Coronary artery (tissue), 2 donors: ENCODE data around the gene MEIS1.

Experiments used
- DNase-seq: peaks from one replicate; pipeline ENCODE4 v3.0.0-alpha.2; 2017; ENCODE audit warnings: low spot score
- H3K27ac ChIP-seq, 2 donors: fragments of 200-600 bp; sonication (generic); one replicate each; pipeline ENCODE4 v1.5.1; 2016 to 2019
- H3K4me3 ChIP-seq: fragments of 200-600 bp; sonication (generic); 2 replicates; pipeline ENCODE4 v1.5.1; 2016; ENCODE audit warnings: mild to moderate bottlenecking, moderate library complexity
- CTCF ChIP-seq: fragments of 200-600 bp; sonication (generic); IDR thresholded peaks from one replicate; pipeline ENCODE4 v1.5.1; 2019; ENCODE audit warnings: antibody characterized with exemption

MEIS1 gene

GRCh38 chr2:66445076-66445924 is 10.4 kb downstream of the MEIS1 start:
- Histone ChIP-seq H3K4me3 (peak overlapping the region; percentile 59), H3K27ac (peak overlapping the region in 1 of 2 donors; percentile 86)
- no peak for TF ChIP-seq CTCF
- no peak for DNase-seq

- no peak for DNase-seq
- H3K27ac ChIP-seq, result peak overlapping the region in 1 of 2 donors; percentile 86
- H3K4me3 ChIP-seq, result peak overlapping the region; percentile 59
- no peak for TF ChIP-seq CTCF
Measured at GRCh38 chr2:66445925-66446871, 11.3 kb downstream of the MEIS1 start.

- Histone ChIP-seq H3K27ac (peak overlapping the region in 1 of 2 donors; percentile 86), H3K4me3 (peak overlapping the region; percentile 59)
- TF ChIP-seq CTCF, result no peak
- no peak for DNase-seq
Measured at GRCh38 chr2:66446941-66447340, 12.0 kb downstream of the MEIS1 start.

GRCh38 chr2:66447677-66448076 is 12.8 kb downstream of the MEIS1 start:
- Histone ChIP-seq H3K4me3 (no peak overlapping the region), H3K27ac (no peak overlapping the region)
- TF ChIP-seq CTCF, result no peak
- no peak for DNase-seq

GRCh38 chr2:66448136-66448991 is 13.4 kb downstream of the MEIS1 start:
- TF ChIP-seq CTCF, result no peak
- no peak overlapping the region for H3K4me3 ChIP-seq
- H3K27ac ChIP-seq, result no peak overlapping the region
- no peak for DNase-seq

GRCh38 chr2:66452214-66452613 is 17.3 kb downstream of the MEIS1 start:
- no peak for DNase-seq
- no peak overlapping the region for H3K27ac ChIP-seq
- TF ChIP-seq CTCF, result no peak
- no peak overlapping the region for H3K4me3 ChIP-seq
